ENCODE results near the gene DEPP1. TPM values are rescaled to one million over a fixed set of nuclear protein-coding genes. Genes with fewer than 3 reads are reported as not detected.
A peak's percentile ranks its signal among the peaks of the same experiment; 100 is the strongest.

Gene DEPP1
- total RNA-seq, 1 donor from 2014 or later = 29.6 TPM

DNA sequence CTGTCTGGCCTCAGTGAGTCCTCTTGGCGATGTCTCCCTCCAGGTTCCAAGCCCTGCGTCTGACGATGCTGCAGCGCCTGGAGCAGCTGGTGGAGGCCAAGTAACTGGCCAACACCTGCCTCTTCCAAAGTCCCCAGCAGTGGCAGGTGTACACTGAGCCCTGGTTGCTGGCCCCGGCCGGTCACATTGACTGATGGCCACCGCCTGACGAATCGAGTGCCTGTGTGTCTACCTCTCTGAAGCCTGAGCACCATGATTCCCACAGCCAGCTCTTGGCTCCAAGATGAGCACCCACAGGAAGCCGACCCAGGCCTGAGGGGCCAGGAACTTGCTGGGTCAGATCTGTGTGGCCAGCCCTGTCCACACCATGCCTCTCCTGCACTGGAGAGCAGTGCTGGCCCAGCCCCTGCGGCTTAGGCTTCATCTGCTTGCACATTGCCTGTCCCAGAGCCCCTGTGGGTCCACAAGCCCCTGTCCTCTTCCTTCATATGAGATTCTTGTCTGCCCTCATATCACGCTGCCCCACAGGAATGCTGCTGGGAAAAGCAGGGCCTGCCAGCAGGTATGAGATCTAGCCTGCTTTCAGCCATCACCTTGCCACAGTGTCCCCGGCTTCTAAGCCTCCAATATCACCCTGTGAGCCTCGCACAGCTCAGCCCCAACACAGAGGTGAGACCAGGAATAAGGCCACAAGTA, 14.8 kb upstream of the DEPP1 start:
- no peak for DNase-seq

GRCh38 chr10:44992732-44993225, 14.2 kb upstream of the DEPP1 start:
- no peak for DNase-seq

DNA sequence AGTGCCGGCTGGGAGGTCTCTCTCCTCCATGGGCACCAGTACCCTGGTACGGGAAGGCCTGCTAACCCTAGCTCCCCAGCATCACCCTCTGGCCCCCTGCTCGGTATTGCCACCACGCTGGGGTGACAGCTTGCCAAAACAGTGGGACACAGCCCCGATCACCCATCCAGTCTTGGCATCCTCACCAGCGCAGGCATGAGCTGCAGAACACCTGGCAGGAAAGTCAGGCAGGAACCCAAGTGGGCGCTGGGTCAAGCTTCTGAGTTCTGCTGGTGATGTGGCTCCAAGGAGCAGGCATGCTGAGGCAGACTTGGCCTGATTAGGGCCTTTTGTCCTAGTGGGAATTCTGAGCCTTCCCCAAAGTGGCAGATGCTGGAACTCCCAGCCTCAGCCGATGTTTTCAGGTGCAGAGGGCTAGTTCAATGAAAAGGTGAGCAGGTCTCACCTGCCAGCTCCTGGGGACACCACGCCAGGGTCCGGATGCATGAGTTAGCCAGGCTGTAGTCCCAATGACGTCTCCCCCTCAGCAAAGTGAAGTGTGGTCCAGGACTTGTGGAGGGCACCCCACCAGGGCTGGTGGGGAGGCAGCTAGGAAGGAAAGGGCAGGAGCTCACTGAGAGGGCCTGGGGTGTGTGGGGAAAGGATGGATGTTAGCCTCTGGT, 13.6 kb upstream of the DEPP1 start:
- no peak for DNase-seq

DNA sequence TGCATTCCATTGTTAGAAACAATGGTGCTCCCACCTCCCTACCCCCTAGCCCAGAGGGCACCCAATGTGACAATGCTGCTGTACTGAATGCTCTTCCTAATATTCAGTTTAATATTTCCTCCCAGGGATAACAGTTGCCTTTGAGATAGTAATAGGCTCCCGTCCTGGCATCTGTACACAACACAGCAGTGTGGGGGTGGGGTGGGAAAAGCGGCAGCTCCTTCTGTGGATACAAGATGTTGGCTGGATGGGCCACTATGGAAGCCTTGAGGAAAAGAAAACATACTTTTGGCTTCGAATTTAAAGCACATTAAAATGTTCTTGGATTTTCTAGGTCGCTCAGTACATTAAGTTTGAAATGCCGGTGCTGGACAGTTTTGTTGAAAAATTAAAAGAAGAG, 13.0 kb upstream of the DEPP1 start:
- DNase-seq = no peak

DNA sequence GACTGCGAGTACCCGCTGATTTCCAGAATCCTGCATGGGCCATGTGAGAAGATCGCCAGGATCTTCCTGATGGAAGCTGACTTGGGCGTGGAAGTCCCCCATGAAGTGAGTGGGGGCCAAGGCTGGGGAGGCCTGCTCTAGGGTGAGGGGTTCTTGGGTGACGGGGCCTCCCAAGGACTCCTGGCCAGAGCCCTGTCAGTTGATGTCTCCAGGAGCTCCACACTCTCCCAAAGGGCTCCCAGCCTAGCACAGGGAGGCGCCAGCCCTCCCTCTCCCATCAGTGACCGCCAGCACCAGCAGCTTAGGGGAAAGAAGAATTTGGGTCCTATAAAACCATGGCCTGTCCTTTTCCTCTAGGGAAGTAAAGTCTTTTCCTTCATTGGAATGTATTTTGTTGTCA, 12.4 kb upstream of the DEPP1 start:
- no peak for DNase-seq

- DNase-seq = no peak
Observed at GRCh38 chr10:44990302-44990655, 11.7 kb upstream of the DEPP1 start.

GRCh38 chr10:44989597-44990301, 11.1 kb upstream of the DEPP1 start:
- DNase-seq = no peak

DNA sequence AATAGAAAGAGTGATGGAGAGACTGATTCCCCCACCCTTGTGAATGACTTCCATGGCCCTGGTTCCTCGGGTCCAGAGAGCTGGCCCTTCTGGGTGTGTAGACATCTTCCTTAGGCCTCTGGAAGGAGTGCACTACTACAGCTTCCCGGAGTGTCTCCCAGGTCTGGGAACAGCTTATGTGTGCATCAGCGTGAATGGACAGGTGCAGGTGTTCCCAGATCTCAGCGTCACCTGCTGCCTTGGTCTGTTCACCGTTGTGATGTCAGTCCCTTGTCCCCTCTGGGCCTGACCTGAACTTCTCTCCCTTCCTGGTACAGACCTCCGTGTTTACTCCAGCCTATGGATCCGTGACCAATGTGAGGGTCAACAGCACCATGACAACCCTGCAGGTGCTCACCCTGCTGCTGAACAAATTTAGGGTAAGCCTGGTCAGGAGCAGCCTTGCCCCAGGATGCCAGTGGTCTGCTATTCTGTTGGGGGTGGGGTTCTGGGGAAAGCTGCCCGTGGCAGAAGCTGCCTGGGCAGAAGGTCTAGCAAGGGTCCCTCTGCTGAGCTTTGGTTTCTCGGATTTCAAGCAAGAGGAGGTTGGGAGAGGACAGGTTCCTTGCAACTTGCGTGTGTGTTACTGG, 10.5 kb upstream of the DEPP1 start:
- no peak for DNase-seq

DNA sequence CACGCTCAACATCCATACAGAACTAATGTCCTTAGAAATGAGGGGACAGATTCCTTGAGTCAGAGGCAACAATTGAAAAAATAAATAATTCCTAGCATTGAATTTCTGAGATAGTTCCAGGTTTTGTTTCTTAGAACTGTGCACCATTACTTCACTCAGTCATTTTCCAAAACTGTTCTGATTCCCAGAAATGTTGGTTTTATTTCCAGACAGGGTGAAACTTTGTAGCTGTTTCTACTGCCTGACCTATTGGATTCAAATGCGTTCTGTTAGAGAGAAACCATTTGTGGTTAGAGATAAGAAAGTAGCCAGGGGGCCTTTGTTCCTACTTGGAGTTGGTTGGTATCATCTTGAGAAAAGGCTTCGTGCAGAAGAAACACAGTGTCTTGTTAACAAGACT, 8.1 kb upstream of the DEPP1 start:
- peak; percentile 19 for DNase-seq

DNA sequence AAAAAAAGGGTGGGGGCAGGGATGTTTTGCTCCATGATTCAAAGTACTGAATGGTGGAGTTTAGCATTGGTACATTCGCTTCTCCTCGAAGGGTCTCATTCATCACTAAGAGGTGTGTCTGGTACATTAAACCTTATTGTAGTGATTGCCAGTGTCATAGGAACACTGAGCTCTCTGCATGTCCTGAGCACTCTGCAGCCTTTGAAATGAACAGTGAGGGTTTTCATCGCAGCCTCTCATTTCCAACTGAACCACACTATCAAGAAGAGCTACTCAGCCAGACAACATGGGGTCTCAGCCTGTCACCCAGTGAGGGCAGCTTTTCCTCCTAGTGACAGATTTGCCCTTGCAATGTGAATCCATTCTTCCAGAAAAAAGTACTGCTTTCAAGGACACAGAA, 7.6 kb upstream of the DEPP1 start:
- no peak for DNase-seq

DNA sequence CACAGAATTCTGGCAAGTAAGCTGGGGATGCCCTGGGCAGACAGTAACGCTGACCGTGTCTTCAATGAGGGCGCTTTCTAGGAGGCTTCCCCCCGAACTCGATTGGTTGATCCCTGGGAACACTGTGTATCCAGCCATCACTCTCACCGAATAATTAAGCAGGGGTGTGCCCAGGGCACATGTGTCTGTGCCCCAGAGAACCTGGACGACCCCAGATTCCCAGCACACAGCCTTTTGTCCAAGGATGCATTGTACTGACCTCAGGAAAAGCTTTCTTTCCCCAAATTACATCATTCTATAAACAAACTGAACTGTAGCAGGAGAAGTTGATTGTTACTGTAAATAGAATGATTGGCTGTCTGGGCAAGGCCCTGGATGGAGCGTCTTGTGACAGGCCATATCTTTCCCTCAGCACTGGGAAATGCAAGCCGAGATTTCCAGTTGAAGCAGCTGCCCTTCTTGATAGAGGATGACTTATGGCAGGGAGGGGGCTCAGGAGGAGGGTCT, 6.6 kb upstream of the DEPP1 start:
- DNase-seq = no peak

GRCh38 chr10:44984671-44985101, 6.1 kb upstream of the DEPP1 start:
- no peak for DNase-seq

- no peak for DNase-seq
Observed at GRCh38 chr10:44983895-44984278, 5.3 kb upstream of the DEPP1 start.

GRCh38 chr10:44983066-44983894, 4.7 kb upstream of the DEPP1 start:
- no peak for DNase-seq

DNA sequence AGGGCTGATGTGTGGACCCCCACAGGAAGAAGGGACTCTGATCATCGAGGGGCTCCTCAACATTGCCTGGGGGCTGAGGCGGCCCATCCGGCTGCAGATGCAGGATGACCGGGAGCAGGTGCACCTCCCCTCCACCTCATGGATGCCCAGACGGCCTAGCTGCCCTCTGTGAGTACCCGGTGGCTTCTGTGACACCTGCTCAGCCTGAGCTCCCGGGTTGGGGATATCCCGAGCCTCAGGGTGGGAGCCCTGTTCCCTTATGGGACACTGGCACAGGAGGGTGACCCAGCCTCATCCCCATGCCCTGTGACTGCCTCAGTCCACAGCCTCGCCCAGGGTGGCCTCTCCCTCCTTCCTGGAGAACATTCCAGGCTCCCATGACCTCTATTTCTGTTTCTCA, 3.9 kb upstream of the DEPP1 start:
- no peak for DNase-seq

DNA sequence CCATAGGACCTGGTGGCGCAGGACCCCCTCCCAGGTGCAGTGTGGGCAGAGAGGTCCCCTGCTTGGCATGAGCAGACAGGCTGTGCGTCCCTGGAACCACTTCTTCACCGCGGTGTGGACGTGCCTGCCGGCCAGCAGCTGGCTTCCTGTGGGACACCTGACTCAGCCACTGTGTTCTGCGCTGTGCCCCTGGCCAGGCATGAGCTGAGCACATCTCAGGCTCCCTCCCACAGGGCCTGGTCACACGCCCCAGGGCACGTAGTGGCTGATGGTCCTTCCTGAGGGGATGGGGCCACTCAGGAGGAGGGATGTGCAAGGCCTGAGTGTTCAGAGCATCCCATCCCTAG, 3.5 kb upstream of the DEPP1 start:
- DNase-seq = peak; percentile 7

- peak; percentile 36 for DNase-seq
Observed at GRCh38 chr10:44981172-44982113, 2.8 kb upstream of the DEPP1 start.

DNA sequence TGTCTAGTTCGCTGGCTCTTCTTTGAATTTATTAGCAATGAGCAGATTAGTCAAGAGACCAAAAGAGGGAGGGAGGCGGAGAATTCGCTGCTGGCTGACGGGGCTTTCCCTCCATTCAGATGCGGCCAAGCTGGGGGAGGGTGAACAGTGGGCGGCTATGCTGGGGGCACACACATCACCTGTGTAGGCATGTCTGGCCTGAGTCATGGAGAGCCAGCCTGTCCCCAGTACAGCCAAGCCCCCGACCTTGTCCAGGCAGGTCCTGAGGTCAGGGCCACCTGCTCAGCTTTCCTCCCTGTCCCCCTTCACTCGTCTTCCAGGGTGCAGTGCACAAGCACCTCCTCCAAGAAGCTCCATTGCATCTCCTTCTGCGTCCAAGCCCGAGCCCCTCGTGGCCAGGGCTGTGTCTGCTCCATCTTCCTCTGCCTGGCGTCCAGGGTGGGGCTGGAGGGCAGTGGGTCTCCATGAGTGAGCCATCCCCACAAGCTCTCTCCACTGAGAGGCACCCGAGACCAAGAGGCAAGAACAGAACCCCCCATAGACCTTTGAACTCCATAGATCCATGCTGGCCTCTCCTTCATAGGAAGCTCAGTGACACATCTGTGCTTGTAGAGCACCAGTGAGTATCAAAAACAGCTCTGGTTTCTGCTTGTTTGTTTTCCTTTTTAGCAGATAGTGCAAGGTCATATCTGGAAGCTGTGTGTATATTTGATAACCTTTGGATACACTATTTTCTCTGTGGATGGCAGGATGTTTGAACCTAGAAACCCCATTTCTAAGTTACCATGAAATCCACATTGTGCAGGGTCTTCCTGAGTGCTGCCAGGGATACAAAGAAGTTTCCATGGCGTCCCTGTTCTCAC, 1.9 kb upstream of the DEPP1 start:
- no peak for DNase-seq

DNA sequence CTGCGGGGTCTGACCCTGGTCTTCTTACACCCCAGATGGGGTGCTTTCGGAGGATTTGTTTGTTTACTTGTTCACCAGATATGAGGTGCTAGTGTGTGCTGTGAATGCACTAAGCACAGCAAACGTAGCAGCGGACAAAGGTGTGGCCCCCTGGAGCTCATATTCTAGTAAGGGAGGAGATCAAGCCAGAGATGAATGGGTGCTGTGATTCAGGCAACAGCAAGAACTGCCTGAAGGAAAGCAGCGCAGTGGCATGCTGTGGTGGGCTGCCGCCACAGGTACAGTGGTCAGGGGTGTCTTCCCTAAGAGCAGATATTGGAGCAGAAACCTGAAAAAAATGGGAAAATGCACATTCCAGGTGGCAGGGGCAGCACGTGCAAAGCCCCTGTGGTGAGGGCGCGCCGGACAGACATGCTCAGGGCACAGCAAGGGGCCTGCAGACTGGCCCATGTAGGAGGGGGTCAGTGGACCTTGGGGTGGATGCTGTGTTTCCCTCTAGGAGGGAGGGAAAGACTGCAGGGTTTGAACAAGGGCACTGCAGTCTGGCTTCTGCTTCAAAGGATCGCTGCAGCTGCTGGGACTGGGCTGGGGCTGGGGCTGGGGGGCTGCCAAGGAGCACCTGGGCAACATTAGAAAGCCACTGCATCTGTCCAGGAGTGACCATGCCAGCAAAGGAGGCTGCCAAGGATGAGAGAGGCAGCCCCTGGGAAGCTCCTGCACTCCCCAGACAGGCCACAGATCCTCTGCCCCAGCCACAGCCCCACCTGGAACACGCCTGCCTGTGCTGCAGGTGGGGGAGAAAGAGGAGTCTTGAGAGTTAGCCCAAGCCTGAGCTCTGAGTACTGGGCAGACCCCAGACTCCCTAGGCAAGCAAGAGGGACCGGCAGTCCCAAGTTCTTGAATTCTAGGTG, 927 bp upstream of the DEPP1 start:
- no peak for DNase-seq
